DMS53 treated with DMSO at 0.1 percent for 48 hours (cell line): ENCODE results near the gene SECISBP2.

Experiments
- DNase-seq: peaks from one replicate; lab custom pipeline; 2025; ENCODE audit not compliant: unreplicated experiment; lab: John Stamatoyannopoulos, UW

SECISBP2 gene

DNA sequence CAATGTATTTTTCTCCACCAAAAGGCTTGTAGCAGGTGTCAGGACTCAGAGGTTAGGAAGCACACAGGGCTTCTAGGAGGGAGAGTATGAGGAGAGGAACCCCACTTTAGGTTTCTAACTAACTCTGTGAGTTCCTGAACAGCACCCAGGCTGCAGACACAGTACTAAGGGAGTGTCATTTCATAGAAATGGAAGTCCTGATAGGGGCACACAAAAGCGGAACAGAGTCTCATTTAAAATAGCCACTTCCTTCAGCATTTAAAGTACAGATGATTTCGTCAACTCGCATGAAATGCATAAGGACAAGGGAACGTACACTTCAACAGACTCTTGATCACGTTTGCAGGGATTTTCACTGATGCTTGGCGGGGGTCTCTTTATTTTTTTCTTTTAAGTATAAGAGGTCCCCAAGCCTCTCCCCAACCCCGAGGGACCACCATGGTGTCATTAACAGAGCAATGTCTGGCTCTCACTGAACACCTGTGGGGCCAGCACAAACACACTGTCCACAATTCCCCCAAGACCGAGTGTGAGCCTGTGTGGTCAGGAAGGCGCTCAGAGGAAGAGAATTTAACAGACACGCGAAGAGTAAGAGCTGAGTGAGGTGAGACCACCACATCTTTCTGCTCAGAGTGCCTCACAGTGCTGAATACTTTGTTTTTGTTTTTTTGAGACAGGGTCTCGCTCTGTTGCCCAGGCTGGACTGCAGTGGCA is 82.3 kb downstream of the SECISBP2 start:
- no peak for DNase-seq

DNA sequence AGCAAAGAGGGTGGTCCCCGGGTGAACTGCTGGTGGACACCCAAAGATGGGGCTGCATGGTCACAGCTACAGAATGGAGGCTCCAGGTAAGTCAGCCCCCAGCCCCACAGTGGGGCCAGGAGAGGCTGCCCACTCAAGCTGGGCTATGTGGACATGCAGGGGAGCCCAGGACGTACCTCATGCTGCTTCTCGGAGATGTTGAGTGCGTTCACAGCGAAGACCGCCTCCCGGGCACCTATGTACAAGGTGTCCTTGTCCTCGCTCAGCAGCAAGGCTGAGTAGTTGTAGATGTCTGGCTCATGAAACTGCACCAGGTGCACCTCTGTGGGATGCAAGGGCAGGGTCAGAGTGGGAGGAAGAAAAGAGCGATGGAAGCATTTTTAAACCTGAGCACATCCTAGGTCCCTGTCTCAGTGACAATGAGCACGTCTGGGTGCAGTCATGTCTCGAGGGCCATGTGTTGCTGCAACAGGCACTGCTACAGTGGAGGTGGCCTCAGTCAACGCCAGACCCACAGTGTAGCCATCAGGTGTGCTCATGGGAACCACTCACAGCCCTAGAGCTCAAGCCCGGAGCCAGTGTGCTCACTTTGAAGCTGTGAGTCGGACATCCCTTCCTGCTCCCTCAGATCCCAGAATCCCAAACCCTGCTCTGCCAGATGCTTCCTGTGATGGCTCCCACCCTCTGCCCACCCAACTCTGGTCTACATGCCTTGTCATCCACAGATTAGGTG is 84.6 kb downstream of the SECISBP2 start:
- no peak for DNase-seq

DNA sequence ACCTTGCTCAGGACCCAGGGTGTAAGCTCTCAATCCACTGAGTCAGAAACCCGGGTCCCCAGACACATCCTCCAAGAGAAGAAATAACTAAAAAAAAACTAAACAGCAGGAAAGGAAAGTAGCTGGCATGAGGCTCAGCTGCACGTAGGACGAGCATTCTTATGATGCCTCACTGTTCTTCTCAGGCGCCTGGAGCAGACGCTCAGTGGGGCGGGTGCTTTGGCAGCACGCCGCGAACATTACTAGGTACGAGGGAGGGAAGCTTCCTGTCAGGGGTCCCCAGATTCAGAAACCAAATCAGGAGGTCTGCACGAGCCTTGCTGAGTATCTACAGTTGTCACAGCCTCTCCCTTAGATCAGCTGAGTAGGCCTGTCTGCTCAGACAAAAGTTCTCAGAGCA is 85.8 kb downstream of the SECISBP2 start:
- no peak for DNase-seq

- DNase-seq: no peak
Observed at GRCh38 chr9:89405826-89406225, 87.5 kb downstream of the SECISBP2 start.

- no peak for DNase-seq
Observed at GRCh38 chr9:89407070-89407469, 88.8 kb downstream of the SECISBP2 start.

GRCh38 chr9:89408628-89409101 is 90.4 kb downstream of the SECISBP2 start:
- DNase-seq: no peak
